Right atrium auricular region (tissue), 2 donors: ENCODE measurements around the gene PLCH1. TPM values are rescaled to one million over a fixed set of nuclear protein-coding genes. Genes with fewer than 3 reads are reported as not detected.

Source experiments
- DNase-seq: peaks from one replicate; pipeline ENCODE4 v3.0.0-alpha.2; 2019; ENCODE audit warnings: low spot score
- H3K27ac ChIP-seq, 2 donors: fragments of 200-600 bp; sonication (generic); 1 replicate in 1 of 2; 2 replicates in 1 of 2; pipeline ENCODE4 v1.5.1; 2016 to 2019
- H3K27me3 ChIP-seq, 2 donors: fragments of 200-600 bp; sonication (generic); one replicate each; pipeline versions ENCODE4 v1.5.1 to v1.6.0; 2017 to 2019
- H3K36me3 ChIP-seq: fragments of 200-600 bp; sonication (generic); one replicate; pipeline ENCODE4 v1.5.1; 2016
- H3K4me1 ChIP-seq, 2 donors: fragments of 200-600 bp; sonication (generic); one replicate each; pipeline versions ENCODE4 v1.5.1 to v1.6.0; 2017 to 2019
- H3K4me3 ChIP-seq, 2 donors: fragments of 200-600 bp; sonication (generic); 1 replicate in 1 of 2; 2 replicates in 1 of 2; pipeline ENCODE4 v1.5.1; 2017 to 2019; ENCODE audit warnings: mild to moderate bottlenecking in 1 of 2, moderate library complexity in 1 of 2
- H3K9me3 ChIP-seq, 2 donors: fragments of 200-600 bp; sonication (generic); one replicate each; pipeline ENCODE4 v1.5.1; 2019
- total RNA-seq, 2 donors: library from RNA; depleted of rRNA; stranded (reverse); fragments of >200 nt; gene quantifications; one replicate each; pipeline ENCODE4 v1.1.0, GENCODE V29; 2016
- TF ChIP-seq, protein P1 (sequence below), 2 donors: fragments of 200-600 bp; sonication (generic); IDR thresholded peaks; one replicate each; pipeline ENCODE4 v1.5.1; 2019; ENCODE audit warnings: antibody characterized with exemption in 2 of 2

Gene PLCH1
- total RNA-seq, 2 donors from 2014 or later = 1.4 to 1.5 TPM

DNA sequence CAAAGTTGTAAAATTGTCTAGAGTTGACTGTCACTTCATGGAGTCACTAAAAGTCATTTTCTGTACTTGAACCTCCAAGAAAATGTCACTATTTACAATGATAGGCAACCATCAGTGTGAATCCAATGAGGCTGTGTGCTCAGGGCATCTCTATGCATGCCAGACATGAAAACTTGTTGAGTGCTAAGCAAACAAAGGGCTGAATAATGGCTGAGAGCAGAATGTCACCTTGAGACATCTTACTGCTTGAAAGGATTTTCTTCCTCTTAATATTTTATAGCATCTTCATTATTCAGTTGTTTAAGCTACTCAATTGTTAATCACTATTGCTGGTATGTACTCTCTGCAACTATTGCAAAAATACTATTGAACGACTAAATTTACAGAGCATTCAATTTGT lies 184.7 kb downstream of the PLCH1 start:
- H3K27me3 ChIP-seq = no peaks in the 10 kb centered on the region
- H3K36me3 ChIP-seq = no peaks in the 10 kb centered on the region
- TF ChIP-seq, protein P1, sequence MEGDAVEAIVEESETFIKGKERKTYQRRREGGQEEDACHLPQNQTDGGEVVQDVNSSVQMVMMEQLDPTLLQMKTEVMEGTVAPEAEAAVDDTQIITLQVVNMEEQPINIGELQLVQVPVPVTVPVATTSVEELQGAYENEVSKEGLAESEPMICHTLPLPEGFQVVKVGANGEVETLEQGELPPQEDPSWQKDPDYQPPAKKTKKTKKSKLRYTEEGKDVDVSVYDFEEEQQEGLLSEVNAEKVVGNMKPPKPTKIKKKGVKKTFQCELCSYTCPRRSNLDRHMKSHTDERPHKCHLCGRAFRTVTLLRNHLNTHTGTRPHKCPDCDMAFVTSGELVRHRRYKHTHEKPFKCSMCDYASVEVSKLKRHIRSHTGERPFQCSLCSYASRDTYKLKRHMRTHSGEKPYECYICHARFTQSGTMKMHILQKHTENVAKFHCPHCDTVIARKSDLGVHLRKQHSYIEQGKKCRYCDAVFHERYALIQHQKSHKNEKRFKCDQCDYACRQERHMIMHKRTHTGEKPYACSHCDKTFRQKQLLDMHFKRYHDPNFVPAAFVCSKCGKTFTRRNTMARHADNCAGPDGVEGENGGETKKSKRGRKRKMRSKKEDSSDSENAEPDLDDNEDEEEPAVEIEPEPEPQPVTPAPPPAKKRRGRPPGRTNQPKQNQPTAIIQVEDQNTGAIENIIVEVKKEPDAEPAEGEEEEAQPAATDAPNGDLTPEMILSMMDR (IDR thresholded peaks at IDR 0.05) = no peak
- no peak overlapping the region for H3K4me3 ChIP-seq
- H3K27ac ChIP-seq = no peak overlapping the region
- no peaks in the 10 kb centered on the region for H3K4me1 ChIP-seq
- no peaks in the 10 kb centered on the region for H3K9me3 ChIP-seq
- DNase-seq = no peak

DNA sequence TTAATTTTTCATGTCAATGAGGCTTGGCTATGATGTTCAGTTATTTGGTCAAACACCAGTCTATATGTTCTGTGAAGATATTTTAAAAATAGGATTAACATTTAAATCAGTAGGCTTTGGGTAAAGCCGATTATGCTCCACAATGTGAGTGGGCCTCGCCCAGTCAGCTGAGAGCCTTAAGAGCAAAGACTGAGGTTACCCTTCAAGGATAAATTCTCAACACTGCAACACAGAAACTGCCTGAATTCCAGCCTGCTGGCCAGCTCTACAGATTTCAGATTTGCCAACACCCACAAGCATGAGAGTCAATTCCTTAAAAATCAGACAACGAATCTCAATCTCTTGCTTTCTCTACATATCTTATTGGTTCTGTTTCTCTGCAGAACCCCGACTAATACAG lies 188.3 kb downstream of the PLCH1 start:
- no peaks in the 10 kb centered on the region for H3K9me3 ChIP-seq
- no peak for DNase-seq
- TF ChIP-seq, protein P1 (IDR thresholded peaks at IDR 0.05) = no peak
- no peaks in the 10 kb centered on the region for H3K4me1 ChIP-seq
- no peaks in the 10 kb centered on the region for H3K27me3 ChIP-seq
- H3K27ac ChIP-seq = no peak overlapping the region
- H3K4me3 ChIP-seq = no peak overlapping the region
- H3K36me3 ChIP-seq = no peaks in the 10 kb centered on the region

DNA sequence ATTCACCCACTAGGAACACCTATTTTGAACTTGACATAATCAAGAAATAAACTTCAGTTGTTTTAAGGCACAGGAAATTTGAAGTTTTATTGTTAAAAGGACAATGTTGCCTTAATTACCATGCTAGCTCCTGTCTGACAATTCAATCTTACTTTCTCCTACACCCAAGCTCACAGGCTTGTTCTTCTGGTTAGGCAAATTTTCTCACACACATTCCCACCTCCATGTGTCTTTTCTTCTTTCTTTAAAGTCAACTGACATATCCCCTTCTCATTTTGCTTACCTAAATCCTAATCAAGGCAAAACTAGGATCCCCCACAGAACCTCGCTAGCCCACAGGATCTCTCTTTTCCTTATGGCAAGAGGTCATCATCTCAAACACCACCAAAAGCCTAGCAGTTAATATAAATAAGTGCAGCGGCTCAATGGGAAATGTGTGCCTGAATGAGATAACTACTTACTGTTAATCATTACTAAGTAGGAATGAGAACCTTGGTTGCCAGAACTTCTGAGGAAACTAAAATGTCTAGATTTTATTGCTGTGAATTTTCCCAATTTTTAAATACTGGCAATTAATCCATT lies 189.3 kb downstream of the PLCH1 start:
- H3K4me1 ChIP-seq = no peaks in the 10 kb centered on the region
- no peaks in the 10 kb centered on the region for H3K27me3 ChIP-seq
- no peak overlapping the region for H3K4me3 ChIP-seq
- no peak overlapping the region for H3K27ac ChIP-seq
- H3K9me3 ChIP-seq = no peaks in the 10 kb centered on the region
- no peak for DNase-seq
- TF ChIP-seq, protein P1 (IDR thresholded peaks at IDR 0.05) = no peak
- no peaks in the 10 kb centered on the region for H3K36me3 ChIP-seq

DNA sequence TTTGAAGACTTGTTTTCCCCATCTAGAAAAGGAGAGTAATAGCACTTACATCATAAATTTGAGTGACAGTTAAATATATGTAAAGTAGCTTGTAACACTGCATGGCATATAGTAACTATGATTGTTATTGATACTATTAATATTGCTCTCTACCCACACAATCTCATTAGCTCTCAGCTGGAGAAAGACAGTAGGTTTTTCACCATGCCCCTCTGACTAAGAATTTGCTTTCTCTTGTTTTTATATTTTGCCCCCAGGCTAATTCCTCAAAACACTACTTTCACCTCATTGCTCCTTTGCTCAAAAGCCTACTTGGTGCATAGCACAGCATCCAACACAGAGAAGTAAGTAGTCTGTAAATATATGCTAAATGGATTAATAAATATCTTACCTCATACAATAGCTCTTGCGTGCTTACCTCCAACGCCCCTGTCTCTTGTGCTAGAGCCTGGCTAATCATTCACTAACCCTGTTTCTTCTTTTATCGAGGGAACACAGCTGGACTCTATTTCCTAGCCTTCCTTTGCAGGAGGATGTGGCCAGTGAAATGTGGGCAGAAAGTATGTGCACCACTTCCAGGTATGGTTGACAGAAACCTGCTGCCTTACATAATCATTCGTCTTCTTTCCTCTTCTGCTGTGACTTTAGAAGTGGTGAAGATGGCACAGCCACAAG lies 190.0 kb downstream of the PLCH1 start:
- TF ChIP-seq, protein P1 (IDR thresholded peaks at IDR 0.05) = no peak
- H3K36me3 ChIP-seq = no peaks in the 10 kb centered on the region
- H3K4me1 ChIP-seq = no peaks in the 10 kb centered on the region
- no peak for DNase-seq
- H3K27ac ChIP-seq = no peak overlapping the region
- H3K9me3 ChIP-seq = no peaks in the 10 kb centered on the region
- H3K27me3 ChIP-seq = no peaks in the 10 kb centered on the region
- no peak overlapping the region for H3K4me3 ChIP-seq

GRCh38 chr3:155553780-155554179 lies 191.1 kb downstream of the PLCH1 start:
- Histone ChIP-seq H3K27me3 (no peaks in the 10 kb centered on the region), H3K4me1 (no peaks in the 10 kb centered on the region), H3K4me3 (no peak overlapping the region), H3K9me3 (no peaks in the 10 kb centered on the region), H3K27ac (no peak overlapping the region), H3K36me3 (no peaks in the 10 kb centered on the region)
- no peak for DNase-seq
- TF ChIP-seq, protein P1 (IDR thresholded peaks at IDR 0.05) = no peak

- no peaks in the 10 kb centered on the region for H3K27me3 ChIP-seq
- no peaks in the 10 kb centered on the region for H3K36me3 ChIP-seq
- DNase-seq = no peak
- TF ChIP-seq, protein P1 (IDR thresholded peaks at IDR 0.05) = no peak
- no peaks in the 10 kb centered on the region for H3K4me1 ChIP-seq
- H3K4me3 ChIP-seq = no peak overlapping the region
- no peaks in the 10 kb centered on the region for H3K9me3 ChIP-seq
- no peak overlapping the region for H3K27ac ChIP-seq
Observed at GRCh38 chr3:155553326-155553725, 191.5 kb downstream of the PLCH1 start.
